IMR-90 (cell line): ENCODE results near the gene ATPAF1. TPM values are rescaled to one million over a fixed set of nuclear protein-coding genes. Genes with fewer than 3 reads are reported as not detected.

ENCODE experiments used
- ATAC-seq: fragments of 200-7000 bp; cut with Tn5 transposase; 2 replicates; pipeline ENCODE4 v1.9.1; 2020; ENCODE audit warnings: low read depth, mild to moderate bottlenecking, moderate library complexity
- BruUV-seq: library from RNA; stranded (reverse); fragments of 400-500 nt; replicated peaks from 2 replicates; lab custom pipeline; 2021; lab: Mats Ljungman, UMichigan
- CTCF ChIA-PET: fragments of 300-600 bp; formaldehyde crosslinking; extraction: SDS; loops from one replicate; lab custom pipeline; 2021; ENCODE audit warnings: antibody characterized with exemption; lab: Yijun Ruan, JAX
- POLR2A ChIA-PET: fragments of 300-600 bp; sonication (Branson Sonifier 250); formaldehyde crosslinking; loops from one replicate; lab custom pipeline; 2022; ENCODE audit warnings: antibody characterized with exemption; ENCODE audit not compliant: unreplicated experiment; lab: Charles Lee
- DNase-seq: peaks from one replicate; pipeline ENCODE4 v3.0.0; 2013
- H2AFZ ChIP-seq: replicated peaks from 2 replicates; pipeline ENCODE3; 2013; ENCODE audit warnings: low read length, mild to moderate bottlenecking; ENCODE audit not compliant: poor library complexity
- H2AK5ac ChIP-seq: 2 replicates; pipeline ENCODE4 v1.6.1; 2013; ENCODE audit warnings: low read depth, low read length, inconsistent platforms
- H2AK9ac ChIP-seq: replicated peaks from 2 replicates; pipeline ENCODE3; 2013; ENCODE audit warnings: mild to moderate bottlenecking, low read depth, low read length, moderate library complexity; ENCODE audit not compliant: poor library complexity
- H2BK120ac ChIP-seq: 2 replicates; pipeline ENCODE4 v1.6.1; 2013; ENCODE audit warnings: low read depth, low read length, inconsistent platforms
- H2BK15ac ChIP-seq: 3 replicates; pipeline ENCODE4 v1.6.1; 2013; ENCODE audit warnings: low read depth, low read length, inconsistent platforms
- H2BK20ac ChIP-seq: 2 replicates; pipeline ENCODE4 v1.6.1; 2013; ENCODE audit warnings: low read depth, mild to moderate bottlenecking, inconsistent platforms, low read length, moderate library complexity
- H2BK5ac ChIP-seq: 2 replicates; pipeline ENCODE4 v1.6.1; 2013; ENCODE audit warnings: mild to moderate bottlenecking, low read depth, low read length, inconsistent platforms; ENCODE audit not compliant: poor library complexity, severe bottlenecking
- H3K14ac ChIP-seq: replicated peaks from 2 replicates; pipeline ENCODE4 v1.6.1; 2013; ENCODE audit warnings: low read depth, low read length, inconsistent platforms
- H3K18ac ChIP-seq: 2 replicates; pipeline ENCODE4 v1.6.1; 2013; ENCODE audit warnings: low read depth, low read length, control low read depth
- H3K23ac ChIP-seq: 2 replicates; pipeline ENCODE4 v1.6.1; 2013; ENCODE audit warnings: low read depth, low read length, inconsistent platforms
- H3K27ac ChIP-seq: 2 replicates; pipeline ENCODE4 v1.5.1; 2013; ENCODE audit warnings: mild to moderate bottlenecking, control low read depth, low read length; ENCODE audit not compliant: insufficient read depth
- H3K27me3 ChIP-seq: 2 replicates; pipeline ENCODE4 v1.6.1; 2013; ENCODE audit warnings: low read length; ENCODE audit not compliant: control insufficient read depth, insufficient read depth
- H3K36me3 ChIP-seq: 2 replicates; pipeline ENCODE4 v1.6.1; 2013; ENCODE audit warnings: low read length, mixed read lengths; ENCODE audit not compliant: control insufficient read depth, insufficient read depth
- H3K4ac ChIP-seq: 2 replicates; pipeline ENCODE4 v1.6.1; 2013; ENCODE audit warnings: low read depth, low read length, inconsistent platforms
- H3K4me1 ChIP-seq: 2 replicates; pipeline ENCODE4 v1.6.1; 2013; ENCODE audit warnings: low read length, mixed read lengths; ENCODE audit not compliant: control insufficient read depth, insufficient read depth
- H3K4me2 ChIP-seq: 2 replicates; pipeline ENCODE4 v1.6.1; 2013; ENCODE audit warnings: low read depth, mild to moderate bottlenecking, control low read depth, low read length, moderate library complexity
- H3K4me3 ChIP-seq: 2 replicates; pipeline ENCODE4 v1.5.1; 2013; ENCODE audit warnings: low read depth, mild to moderate bottlenecking, control low read depth, low read length, moderate library complexity; ENCODE audit not compliant: insufficient read depth
- H3K56ac ChIP-seq: 2 replicates; pipeline ENCODE4 v1.6.1; 2013; ENCODE audit warnings: low read length, inconsistent platforms; ENCODE audit not compliant: insufficient read depth; ENCODE audit errors: extremely low read depth
- H3K79me1 ChIP-seq, 2 experiments: 2 replicates each; pipeline ENCODE4 v1.6.1; 2013; ENCODE audit warnings: low read length in 2 of 2, inconsistent platforms in 1 of 2, low read depth in 1 of 2
- H3K9ac ChIP-seq: 2 replicates; pipeline ENCODE4 v1.6.1; 2013; ENCODE audit warnings: low read depth, low read length, control low read depth
- H3K9me1 ChIP-seq: 2 replicates; pipeline ENCODE4 v1.6.1; 2013; ENCODE audit warnings: low read length, inconsistent platforms; ENCODE audit not compliant: insufficient read depth
- H3K9me3 ChIP-seq: 2 replicates; pipeline ENCODE4 v1.6.1; 2013; ENCODE audit warnings: low read length; ENCODE audit not compliant: control insufficient read depth, insufficient read depth
- H4K20me1 ChIP-seq: 2 replicates; pipeline ENCODE4 v1.6.1; 2013; ENCODE audit warnings: low read length, inconsistent platforms; ENCODE audit not compliant: insufficient read depth
- H4K5ac ChIP-seq: 2 replicates; pipeline ENCODE4 v1.6.1; 2013; ENCODE audit warnings: mild to moderate bottlenecking, low read depth, low read length, control low read depth
- H4K8ac ChIP-seq, 2 experiments: 2 replicates each; pipeline ENCODE4 v1.6.1; 2013; ENCODE audit warnings: low read depth in 2 of 2, low read length in 2 of 2, control low read depth in 1 of 2, inconsistent platforms in 1 of 2
- H4K91ac ChIP-seq: 2 replicates; pipeline ENCODE4 v1.6.1; 2013; ENCODE audit warnings: low read depth, low read length, inconsistent platforms; ENCODE audit not compliant: insufficient read depth
- BHLHE40 ChIP-seq: fragments of 150-350 bp; IDR thresholded peaks from 2 replicates; pipeline ENCODE4 v1.6.1; 2016; ENCODE audit warnings: mild to moderate bottlenecking, low read depth, low read length
- WGBS, 2 experiments: methylation state at CpG; one replicate each; pipeline versions ENCODE4 v1.1.5 to v1.1.7; 2013; ENCODE audit warnings: missing lambda C conversion rate in 2 of 2; ENCODE audit not compliant: insufficient read length in 1 of 2; ENCODE audit errors: extremely low coverage in 2 of 2; 5-methylcytosine and 5-hydroxymethylcytosine counted together
- dilution Hi-C: fragments of 300-500 bp; cut with HindIII; formaldehyde crosslinking; loops from one replicate; pipeline ENCODE4 v1.14.3; 2018; ENCODE audit warnings: low sequenced_read_pairs; ENCODE audit not compliant: unreplicated experiment
- in situ Hi-C: fragments of 300-500 bp; cut with MboI; formaldehyde crosslinking; loops from 3 replicates; pipeline ENCODE4 v1.14.3; 2019; ENCODE audit warnings: low sequenced_read_pairs, inconsistent platforms, mixed read lengths
- intact Hi-C: fragments of 100-400 bp; cut with micrococcal nuclease; formaldehyde crosslinking; loops from 2 replicates; pipeline ENCODE4 v1.10.0; 2022
- polyA plus RNA-seq, 3 experiments: library from polyadenylated mRNA; depleted of rRNA; stranded (reverse); fragments of >200 nt; gene quantifications; 2 replicates each; pipeline ENCODE4 v1.2.3, GENCODE V29; 2012; ENCODE audit warnings: low replicate concordance in 1 of 3
- total RNA-seq: library from RNA; depleted of rRNA; stranded (reverse); fragments of >200 nt; gene quantifications from 2 replicates; pipeline ENCODE4 v1.2.3, GENCODE V29; 2012

The ATPAF1 gene
- total and polyA plus RNA-seq, 2 of the 4 experiments (the other 2 are of a cell fraction): 55.5 to 80.3 TPM

DNA sequence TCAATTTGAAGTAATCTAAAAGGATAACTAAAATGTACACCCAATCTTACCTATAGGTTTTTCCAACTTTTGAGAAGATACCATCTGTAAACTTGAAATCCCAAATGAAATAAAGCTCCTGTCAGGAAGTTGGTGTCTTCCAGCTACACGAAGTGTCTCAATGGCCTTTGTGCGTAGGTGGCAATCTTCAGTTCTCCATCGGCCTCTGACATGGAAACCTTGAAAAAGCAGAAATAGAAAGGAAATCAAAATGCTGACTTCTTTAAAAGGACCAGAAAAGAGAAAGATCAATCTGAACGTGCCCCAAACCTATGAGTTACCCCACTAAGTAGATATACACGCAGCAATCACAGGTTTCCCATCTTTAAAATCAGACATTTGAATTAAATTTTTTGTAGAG, 74.1 kb downstream of the ATPAF1 start:
- no peak overlapping the region for H3K27ac ChIP-seq
- H4K20me1 ChIP-seq: peaks cover 8% of the 10 kb centered on the region; the same call in 1 of the 2 replicates
- intact Hi-C loops (no loop called here), dilution Hi-C loops (no loop called here), in situ Hi-C loops (no loop called here)
- no peak overlapping the region for H2AK9ac ChIP-seq
- no peak overlapping the region for H3K9ac ChIP-seq
- H2BK5ac ChIP-seq: no peak overlapping the region
- H4K91ac ChIP-seq: no peak overlapping the region
- ChIA-PET POLR2A (no interaction called here), CTCF (no interaction called here)
- H3K27me3 ChIP-seq: no peaks in the 10 kb centered on the region
- H2BK15ac ChIP-seq: no peak overlapping the region
- H3K9me3 ChIP-seq: no peaks in the 10 kb centered on the region
- H3K79me1 ChIP-seq: peaks cover 16 to 36% of the 10 kb centered on the region in 2 experiments
- peaks cover 41% of the 10 kb centered on the region for H3K36me3 ChIP-seq
- H3K4me1 ChIP-seq: no peaks in the 10 kb centered on the region; the same call in 1 of the 2 replicates
- H2AK5ac ChIP-seq: no peak overlapping the region
- H2AFZ ChIP-seq: no peak overlapping the region
- 100% methylated on average over 3 of the region's 5 CpGs; no CpG with 5 or more reads in 1 of the 2 experiments for WGBS, 2 experiments
- H3K4me3 ChIP-seq: no peak overlapping the region
- no peak overlapping the region for H4K8ac ChIP-seq
- no peak overlapping the region for H3K14ac ChIP-seq
- ATAC-seq: no peak
- H3K23ac ChIP-seq: no peak overlapping the region
- TF ChIP-seq BHLHE40: no peak
- H3K18ac ChIP-seq: no peak overlapping the region
- H3K9me1 ChIP-seq: peaks cover 14% of the 10 kb centered on the region; the same call in 1 of the 2 replicates
- H3K4me2 ChIP-seq: no peak overlapping the region
- H4K5ac ChIP-seq: no peak overlapping the region
- no peak for DNase-seq
- BruUV-seq: no TSS peak
- H2BK120ac ChIP-seq: no peak overlapping the region
- H3K4ac ChIP-seq: no peak overlapping the region
- H3K56ac ChIP-seq: no peak overlapping the region
- no peak overlapping the region for H2BK20ac ChIP-seq
